Panc1 (cell line): ENCODE measurements around the gene LDB3. TPM values are rescaled to one million over a fixed set of nuclear protein-coding genes. Genes with fewer than 3 reads are reported as not detected.

Experiments used
- ATAC-seq: fragments of 200-7000 bp; cut with Tn5 transposase; 2 replicates; pipeline ENCODE4 v1.9.1; 2020; ENCODE audit warnings: mild to moderate bottlenecking, moderate library complexity
- BruUV-seq: library from RNA; stranded (reverse); fragments of 400-500 nt; replicated peaks from 2 replicates; lab custom pipeline; 2021; lab: Mats Ljungman, UMichigan
- CTCF ChIA-PET: fragments of 300-600 bp; sonication (Branson Sonifier 250); formaldehyde crosslinking; loops from one replicate; lab custom pipeline; 2022; ENCODE audit warnings: antibody characterized with exemption; lab: Charles Lee
- POLR2A ChIA-PET: fragments of 300-600 bp; sonication (Branson Sonifier 250); formaldehyde crosslinking; loops from one replicate; lab custom pipeline; 2022; ENCODE audit warnings: antibody characterized with exemption; lab: Charles Lee
- DNase-seq: peaks from one replicate; pipeline ENCODE4 v3.0.0-alpha.2; 2010; ENCODE audit warnings: low read depth, low spot score
- H3K27ac ChIP-seq: 2 replicates; pipeline ENCODE4 v1.5.1; 2011; ENCODE audit warnings: mild to moderate bottlenecking, low read length, inconsistent platforms
- H3K27me3 ChIP-seq: fragments of 200-500 bp; sonication (Bioruptor generic); 2 replicates; pipeline ENCODE4 v1.6.0; 2014; ENCODE audit warnings: low read length, inconsistent platforms; ENCODE audit not compliant: control insufficient read depth, insufficient read depth
- H3K36me3 ChIP-seq: fragments of 200-500 bp; sonication (Bioruptor generic); 2 replicates; pipeline ENCODE4 v1.5.1; 2014; ENCODE audit warnings: inconsistent platforms, mild to moderate bottlenecking, low read length, moderate library complexity; ENCODE audit not compliant: control insufficient read depth, insufficient read depth
- H3K4me1 ChIP-seq: 2 replicates; pipeline ENCODE4 v1.5.1; 2011; ENCODE audit warnings: inconsistent platforms, mild to moderate bottlenecking, low read length, moderate library complexity; ENCODE audit not compliant: control insufficient read depth, insufficient read depth
- H3K4me3 ChIP-seq, 2 experiments: 2 replicates each; pipeline ENCODE4 v1.5.1; 2011 to 2012; ENCODE audit warnings: low read depth in 2 of 2, low read length in 2 of 2, mild to moderate bottlenecking in 2 of 2, inconsistent platforms in 1 of 2, moderate library complexity in 1 of 2
- H3K9me3 ChIP-seq: fragments of 200-500 bp; sonication (Bioruptor generic); 2 replicates; pipeline ENCODE4 v1.5.1; 2014; ENCODE audit warnings: low read depth, mild to moderate bottlenecking, inconsistent platforms, low read length, moderate library complexity; ENCODE audit not compliant: control insufficient read depth, insufficient read depth
- CTCF ChIP-seq: fragments of 450-650 bp; IDR thresholded peaks from 2 replicates; pipeline ENCODE4 v1.5.1; 2017; ENCODE audit warnings: mild to moderate bottlenecking
- POLR2AphosphoS5 ChIP-seq: IDR thresholded peaks from 2 replicates; pipeline ENCODE4 v1.6.1; 2012; ENCODE audit warnings: mild to moderate bottlenecking, low read depth, low read length, moderate library complexity
- REST ChIP-seq, 2 experiments: IDR thresholded peaks; 2 replicates each; pipeline ENCODE4 v1.6.1; 2011 to 2012; ENCODE audit warnings: low read depth in 2 of 2, control low read depth in 1 of 2, low read length in 1 of 2, mild to moderate bottlenecking in 1 of 2, moderate library complexity in 1 of 2; ENCODE audit not compliant: insufficient read depth in 1 of 2
- SIN3A ChIP-seq: IDR thresholded peaks from 2 replicates; pipeline ENCODE4 v1.6.1; 2012; ENCODE audit warnings: low read depth, mild to moderate bottlenecking, low read length, moderate library complexity, borderline replicate concordance; ENCODE audit not compliant: insufficient read depth
- TCF7L2 ChIP-seq: IDR thresholded peaks from 2 replicates; pipeline ENCODE4 v1.6.1; 2011; ENCODE audit warnings: mild to moderate bottlenecking, low read depth, low read length, inconsistent platforms
- in situ Hi-C: cut with HindIII; loops from 2 replicates; pipeline ENCODE4 v1.10.0; 2016; ENCODE audit warnings: low sequenced_read_pairs, low pct_unique_long_range_greater_than_20kb
- intact Hi-C: fragments of 100-400 bp; cut with micrococcal nuclease; formaldehyde crosslinking; loops from one replicate; pipeline ENCODE4 v1.10.0; 2022; ENCODE audit not compliant: unreplicated experiment
- total RNA-seq: library from RNA; stranded (reverse); gene quantifications from one replicate; pipeline ENCODE4 v1.2.1, GENCODE V29; 2021; ENCODE audit not compliant: unreplicated experiment

The LDB3 gene
- total RNA-seq, 1 experiment from 2014 or later, result 0.15 TPM

GRCh38 chr10:86716466-86716865, 48.2 kb downstream of the LDB3 start:
- Histone ChIP-seq H3K4me3 (no peak overlapping the region), H3K36me3 (no peaks in the 10 kb centered on the region), H3K4me1 (peaks cover 2% of the 10 kb centered on the region; the same call in 1 of the 2 replicates), H3K9me3 (no peaks in the 10 kb centered on the region), H3K27ac (no peak overlapping the region), H3K27me3 (no peaks in the 10 kb centered on the region; the same call in 1 of the 2 replicates)
- POLR2A ChIA-PET, result no interaction called here
- BruUV-seq, result no TSS peak
- CTCF ChIA-PET, result no interaction called here
- DNase-seq (no peak), ATAC-seq (no peak)
- no peak for TF ChIP-seq POLR2AphosphoS5
- no peak for TF ChIP-seq REST (IDR thresholded peaks at IDR 0.05; ENCODE audit: insufficient read depth in 1 of 2, low read depth in 2 of 2, low read length in 1 of 2)
- no peak for TF ChIP-seq TCF7L2
- TF ChIP-seq CTCF, result no peak
- no peak for TF ChIP-seq SIN3A
- in situ Hi-C loops (no loop called here), intact Hi-C loops (no loop called here)

- POLR2A ChIA-PET, result interaction anchor here (0.7 kb wide), 1 partner anchor 303 kb away, joined by 3 read pairs; no protein-coding TSS in a partner anchor
Measured at GRCh38 chr10:86718556-86718955, 50.2 kb downstream of the LDB3 start.

More at GRCh38 chr10:86718556-86718955, 50.2 kb downstream of the LDB3 start:
- in situ Hi-C loops (no loop called here), intact Hi-C loops (no loop called here)
- TF ChIP-seq REST (IDR thresholded peaks at IDR 0.05; ENCODE audit: insufficient read depth in 1 of 2, low read depth in 2 of 2, low read length in 1 of 2) (no peak), CTCF (no peak), POLR2AphosphoS5 (no peak), SIN3A (no peak), TCF7L2 (no peak)
- no peaks in the 10 kb centered on the region; the same call in 1 of the 2 replicates for H3K27me3 ChIP-seq
- ATAC-seq (no peak), DNase-seq (no peak)
- H3K4me1 ChIP-seq, result no peaks in the 10 kb centered on the region
- H3K9me3 ChIP-seq, result no peaks in the 10 kb centered on the region
- no TSS peak for BruUV-seq
- H3K36me3 ChIP-seq, result no peaks in the 10 kb centered on the region
- no peak overlapping the region for H3K4me3 ChIP-seq
- CTCF ChIA-PET, result no interaction called here
- no peak overlapping the region for H3K27ac ChIP-seq
